HCT116 (cell line): ENCODE results near the gene PDK4. TPM values are rescaled to one million over a fixed set of nuclear protein-coding genes. Genes with fewer than 3 reads are reported as not detected.

Experiments used
- ATAC-seq: fragments of 200-7000 bp; cut with Tn5 transposase; 2 replicates; pipeline ENCODE4 v1.9.1; 2020; ENCODE audit warnings: mild to moderate bottlenecking, moderate library complexity
- BruUV-seq: library from RNA; stranded (reverse); fragments of 400-500 nt; replicated peaks from 2 replicates; lab custom pipeline; 2021; lab: Mats Ljungman, UMichigan
- CTCF ChIA-PET: fragments of 300-600 bp; sonication (Branson Sonifier 250); formaldehyde crosslinking; loops from one replicate; lab custom pipeline; 2021; ENCODE audit warnings: antibody characterized with exemption; lab: Charles Lee
- POLR2A ChIA-PET: fragments of 300-600, 350-600 bp; sonication (Branson Sonifier 250); formaldehyde crosslinking; loops from one replicate; lab custom pipeline; 2021; ENCODE audit warnings: antibody characterized with exemption; lab: Charles Lee
- RAD21 ChIA-PET, 2 experiments: fragments of 300-600 bp; sonication (Branson Sonifier 250); formaldehyde crosslinking; loops; one replicate each; lab custom pipeline; 2023; ENCODE audit warnings: low total read pairs in 2 of 2; ENCODE audit not compliant: uncharacterized antibody in 2 of 2, unreplicated experiment in 2 of 2, low non-redundant PET in 1 of 2; lab: Charles Lee
- DNase-seq: peaks from one replicate; pipeline ENCODE4 v3.0.0-alpha.2; 2010; ENCODE audit warnings: low read depth, low spot score
- H2AFZ ChIP-seq: fragments of 200-600 bp; shearing (Covaris generic), sonication (generic); 2 replicates; pipeline ENCODE4 v1.6.1; 2017; ENCODE audit warnings: low read depth, mixed run types, mixed read lengths, antibody characterized with exemption, low read length; ENCODE audit not compliant: poor library complexity, severe bottlenecking
- H3K27ac ChIP-seq: 2 replicates; pipeline ENCODE4 v1.5.1; 2012; ENCODE audit warnings: low read depth, low read length
- H3K27me3 ChIP-seq: fragments of 200-600 bp; sonication (generic); 2 replicates; pipeline ENCODE4 v1.6.1; 2016; ENCODE audit warnings: mixed run types, low read length, mixed read lengths; ENCODE audit not compliant: insufficient read depth
- H3K36me3 ChIP-seq, 2 experiments: fragments of 200-500 bp in 1 of 2; fragments of 200-600 bp in 1 of 2; sonication (Bioruptor generic) in 1 of 2; sonication (generic) in 1 of 2; 2 replicates each; pipeline versions ENCODE4 v1.5.1 to v1.6.1; 2014 to 2016; ENCODE audit warnings: low read length in 2 of 2, inconsistent platforms in 1 of 2, mixed read lengths in 1 of 2, mixed run types in 1 of 2; ENCODE audit not compliant: insufficient read depth in 2 of 2, control insufficient read depth in 1 of 2
- H3K4me1 ChIP-seq, 2 experiments: fragments of 200-600 bp in 1 of 2; sonication (generic) in 1 of 2; 2 replicates each; pipeline versions ENCODE4 v1.5.1 to v1.6.1; 2012 to 2017; ENCODE audit warnings: low read length in 2 of 2, inconsistent platforms in 1 of 2, mild to moderate bottlenecking in 1 of 2, mixed read lengths in 1 of 2, mixed run types in 1 of 2, moderate library complexity in 1 of 2; ENCODE audit not compliant: insufficient read depth in 2 of 2, control insufficient read depth in 1 of 2
- H3K4me2 ChIP-seq: fragments of 200-600 bp; sonication (generic); 2 replicates; pipeline ENCODE4 v1.6.1; 2017; ENCODE audit warnings: mixed run types, low read length, mixed read lengths
- H3K4me3 ChIP-seq, 2 experiments: fragments of 200-600 bp in 1 of 2; sonication (generic) in 1 of 2; replicated peaks in 1 of 2; 2 replicates each; pipeline ENCODE4 v1.5.1; 2011 to 2016; ENCODE audit warnings: low read length in 2 of 2, control low read depth in 1 of 2, low read depth in 1 of 2, mild to moderate bottlenecking in 1 of 2, mixed read lengths in 1 of 2, mixed run types in 1 of 2
- H3K79me2 ChIP-seq: fragments of 200-600 bp; sonication (generic); 2 replicates; pipeline ENCODE4 v1.6.1; 2017; ENCODE audit warnings: mild to moderate bottlenecking, mixed run types, low read length, moderate library complexity, mixed read lengths; ENCODE audit not compliant: insufficient read depth
- H3K9ac ChIP-seq: fragments of 200-600 bp; sonication (generic); 2 replicates; pipeline ENCODE4 v1.6.1; 2016; ENCODE audit warnings: low read length, mixed read lengths
- H3K9me2 ChIP-seq: fragments of 200-600 bp; sonication (generic), shearing (Covaris generic); 2 replicates; pipeline ENCODE4 v1.6.1; 2017; ENCODE audit warnings: mixed run types, mild to moderate bottlenecking, moderate library complexity; ENCODE audit not compliant: insufficient read depth
- H3K9me3 ChIP-seq, 2 experiments: fragments of 200-500 bp in 1 of 2; fragments of 200-600 bp in 1 of 2; sonication (Bioruptor generic) in 1 of 2; sonication (generic) in 1 of 2; 2 replicates each; pipeline ENCODE4 v1.6.1; 2014 to 2017; ENCODE audit warnings: low read length in 2 of 2, mixed read lengths in 2 of 2, inconsistent platforms in 1 of 2, low read depth in 1 of 2, mild to moderate bottlenecking in 1 of 2, mixed run types in 1 of 2, moderate library complexity in 1 of 2; ENCODE audit not compliant: control insufficient read depth in 1 of 2, insufficient read depth in 1 of 2
- H4K20me1 ChIP-seq: fragments of 200-600 bp; sonication (generic), shearing (Covaris generic); 2 replicates; pipeline ENCODE4 v1.6.1; 2017; ENCODE audit warnings: mixed run types, mild to moderate bottlenecking, moderate library complexity; ENCODE audit not compliant: insufficient read depth
- CTCF ChIP-seq, 3 experiments: fragments of 200-600 bp in 1 of 3; sonication (generic) in 1 of 3; IDR thresholded peaks in 2 of 3; conservative IDR thresholded peaks in 1 of 3; 2 replicates each; pipeline ENCODE4 v1.5.1; 2012 to 2017; ENCODE audit warnings: low read depth in 2 of 3, low read length in 2 of 3, antibody characterized with exemption in 1 of 3, borderline replicate concordance in 1 of 3, control low read depth in 1 of 3, mild to moderate bottlenecking in 1 of 3, mixed read lengths in 1 of 3, mixed run types in 1 of 3, moderate library complexity in 1 of 3; ENCODE audit not compliant: insufficient read depth in 1 of 3
- ELF1 ChIP-seq: IDR thresholded peaks from 2 replicates; pipeline ENCODE4 v1.6.1; 2012; ENCODE audit warnings: low read depth, borderline replicate concordance
- EZH2 ChIP-seq: fragments of 200-600 bp; sonication (generic); IDR thresholded peaks from 2 replicates; pipeline ENCODE4 v1.6.1; 2017; ENCODE audit warnings: antibody characterized with exemption, mixed run types
- FOSL1 ChIP-seq: IDR thresholded peaks from 2 replicates; pipeline ENCODE4 v1.6.1; 2012; ENCODE audit warnings: low read depth
- POLR2A ChIP-seq: IDR thresholded peaks from 2 replicates; pipeline ENCODE4 v1.7.0; 2011; ENCODE audit warnings: borderline replicate concordance; ENCODE audit not compliant: insufficient read depth, insufficient read length; ENCODE audit errors: extremely low read depth
- POLR2AphosphoS5 ChIP-seq: IDR thresholded peaks from 2 replicates; pipeline ENCODE4 v1.6.1; 2011; ENCODE audit warnings: mild to moderate bottlenecking, low read depth, low read length, moderate library complexity
- RAD21 ChIP-seq: IDR thresholded peaks from 2 replicates; pipeline ENCODE4 v1.6.1; 2012; ENCODE audit warnings: low read depth, mild to moderate bottlenecking
- SIN3A ChIP-seq: IDR thresholded peaks from 2 replicates; pipeline ENCODE4 v1.6.1; 2012; ENCODE audit warnings: low read depth
- SP1 ChIP-seq: IDR thresholded peaks from 2 replicates; pipeline ENCODE4 v1.6.1; 2012; ENCODE audit warnings: low read depth
- SRF ChIP-seq: IDR thresholded peaks from 2 replicates; pipeline ENCODE4 v1.6.1; 2012; ENCODE audit warnings: low read depth
- TCF7L2 ChIP-seq: IDR thresholded peaks from 2 replicates; pipeline ENCODE4 v1.7.0; 2011; ENCODE audit warnings: borderline replicate concordance, inconsistent platforms; ENCODE audit not compliant: insufficient read depth, insufficient read length; ENCODE audit errors: extremely low read depth
- YY1 ChIP-seq: IDR thresholded peaks from 2 replicates; pipeline ENCODE4 v1.6.1; 2011; ENCODE audit warnings: low read length, low read depth, moderate library complexity, mild to moderate bottlenecking; ENCODE audit not compliant: insufficient replicate concordance; ENCODE audit errors: extremely low read depth
- ZBTB33 ChIP-seq: IDR thresholded peaks from 2 replicates; pipeline ENCODE4 v1.6.1; 2011; ENCODE audit warnings: mild to moderate bottlenecking, low read length, moderate library complexity; ENCODE audit not compliant: insufficient replicate concordance; ENCODE audit errors: extremely low read depth
- ZFX ChIP-seq: fragments of 450-650 bp; IDR thresholded peaks from 2 replicates; pipeline ENCODE4 v1.6.1; 2017
- ZNF274 ChIP-seq: fragments of 200-500 bp; sonication (Bioruptor generic); IDR thresholded peaks from 2 replicates; pipeline ENCODE4 v1.6.1; 2014; ENCODE audit warnings: mild to moderate bottlenecking, low read depth, low read length, inconsistent platforms
- intact Hi-C: fragments of 100-400 bp; cut with micrococcal nuclease; formaldehyde crosslinking; loops from 2 replicates; pipeline ENCODE4 v1.10.0; 2022
- total RNA-seq: library from RNA; stranded (reverse); gene quantifications from one replicate; pipeline ENCODE4 v1.2.1, GENCODE V29; 2021; ENCODE audit not compliant: unreplicated experiment
- TF ChIP-seq, protein P1 (sequence below): IDR thresholded peaks from 2 replicates; pipeline ENCODE4 v1.6.1; 2012

Gene PDK4
- total RNA-seq, 1 experiment from 2014 or later, result 2.1 TPM

GRCh38 chr7:95601316-95601715 is 5.0 kb upstream of the PDK4 start:
- RAD21 ChIA-PET, result no interaction called here
- BruUV-seq, result no TSS peak
- intact Hi-C loops, result no loop called here
- no peak for TF ChIP-seq POLR2A
- TF ChIP-seq, protein P1, sequence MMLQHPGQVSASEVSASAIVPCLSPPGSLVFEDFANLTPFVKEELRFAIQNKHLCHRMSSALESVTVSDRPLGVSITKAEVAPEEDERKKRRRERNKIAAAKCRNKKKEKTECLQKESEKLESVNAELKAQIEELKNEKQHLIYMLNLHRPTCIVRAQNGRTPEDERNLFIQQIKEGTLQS, result no peak
- no peak for TF ChIP-seq ZFX
- TF ChIP-seq, all 23 proteins: peak for 0
- DNase-seq, result no peak
- Histone ChIP-seq H3K36me3 (no peaks in the 10 kb centered on the region), H3K4me3 (no peak overlapping the region), H3K9ac (no peak overlapping the region), H3K27ac (no peak overlapping the region), H3K4me2 (no peak overlapping the region), H3K9me3 (no peaks in the 10 kb centered on the region), H3K79me2 (no peaks in the 10 kb centered on the region), H3K4me1 (peaks cover 0 to 7% of the 10 kb centered on the region in 2 experiments; a peak in 3 of 4 replicates), H2AFZ (no peak overlapping the region), H3K9me2 (no peaks in the 10 kb centered on the region), H4K20me1 (no peaks in the 10 kb centered on the region), H3K27me3 (no peaks in the 10 kb centered on the region)
- ATAC-seq, result no peak
- CTCF ChIA-PET, result no interaction called here
- POLR2A ChIA-PET, result no interaction called here

DNA sequence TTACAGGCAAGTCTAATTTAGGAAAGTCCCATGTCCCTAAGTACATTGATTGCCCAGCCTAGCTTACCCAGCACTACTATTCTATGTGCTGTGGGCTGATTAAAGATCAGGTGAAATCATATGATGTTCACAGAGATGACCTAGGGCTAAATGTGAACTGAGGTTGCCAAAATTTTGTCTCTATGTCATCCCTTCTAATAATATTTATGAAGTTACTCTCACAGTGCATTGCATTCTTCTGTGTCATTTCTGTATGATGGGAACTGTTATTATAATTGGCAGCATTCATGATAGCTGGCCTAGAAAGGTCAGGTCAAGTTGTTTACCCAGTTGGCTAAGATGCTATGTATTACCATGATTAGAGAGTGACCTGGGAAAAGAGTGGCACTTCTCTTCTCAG is 2.8 kb upstream of the PDK4 start:
- Histone ChIP-seq H3K27me3 (no peaks in the 10 kb centered on the region), H3K27ac (no peak overlapping the region), H3K4me2 (no peak overlapping the region), H3K9ac (no peak overlapping the region), H2AFZ (no peak overlapping the region), H3K4me3 (no peak overlapping the region), H3K9me3 (no peaks in the 10 kb centered on the region), H3K79me2 (no peaks in the 10 kb centered on the region), H3K4me1 (peaks cover 0 to 15% of the 10 kb centered on the region in 2 experiments; a peak in 3 of 4 replicates), H4K20me1 (no peaks in the 10 kb centered on the region), H3K9me2 (no peaks in the 10 kb centered on the region), H3K36me3 (no peaks in the 10 kb centered on the region)
- BruUV-seq, result no TSS peak
- DNase-seq (no peak), ATAC-seq (no peak)
- TF ChIP-seq SRF, result no peak
- TF ChIP-seq CTCF (IDR thresholded peaks at IDR 0.05 in 2 of 3, conservative IDR thresholded peaks at IDR 0.05 in 1 of 3; ENCODE audit: borderline replicate concordance in 1 of 3, insufficient read depth in 1 of 3, low read depth in 2 of 3, low read length in 2 of 3), result no peak
- TF ChIP-seq ZNF274, result no peak
- no peak for TF ChIP-seq TCF7L2
- TF ChIP-seq, protein P1, result no peak
- no peak for TF ChIP-seq ELF1
- TF ChIP-seq ZFX, result no peak
- TF ChIP-seq YY1, result no peak
- TF ChIP-seq POLR2A, result no peak
- TF ChIP-seq POLR2AphosphoS5, result no peak
- no peak for TF ChIP-seq ZBTB33
- no peak for TF ChIP-seq RAD21
- TF ChIP-seq SIN3A, result no peak
- no peak for TF ChIP-seq EZH2
- no peak for TF ChIP-seq FOSL1
- no peak for TF ChIP-seq SP1
- intact Hi-C loops, result no loop called here
- ChIA-PET POLR2A (interaction anchor here (1.8 kb wide), 1 partner anchor 10 kb away, joined by 4 read pairs; no protein-coding TSS in a partner anchor), CTCF (no interaction called here), RAD21 (no interaction called here)
